ENCODE data around the gene WDR19.
"Not testable (repeated sequence)": the region's sequence is repeated elsewhere in the genome, so short reads cannot be mapped to it uniquely, and the experiment has no call there.

The WDR19 gene

DNA sequence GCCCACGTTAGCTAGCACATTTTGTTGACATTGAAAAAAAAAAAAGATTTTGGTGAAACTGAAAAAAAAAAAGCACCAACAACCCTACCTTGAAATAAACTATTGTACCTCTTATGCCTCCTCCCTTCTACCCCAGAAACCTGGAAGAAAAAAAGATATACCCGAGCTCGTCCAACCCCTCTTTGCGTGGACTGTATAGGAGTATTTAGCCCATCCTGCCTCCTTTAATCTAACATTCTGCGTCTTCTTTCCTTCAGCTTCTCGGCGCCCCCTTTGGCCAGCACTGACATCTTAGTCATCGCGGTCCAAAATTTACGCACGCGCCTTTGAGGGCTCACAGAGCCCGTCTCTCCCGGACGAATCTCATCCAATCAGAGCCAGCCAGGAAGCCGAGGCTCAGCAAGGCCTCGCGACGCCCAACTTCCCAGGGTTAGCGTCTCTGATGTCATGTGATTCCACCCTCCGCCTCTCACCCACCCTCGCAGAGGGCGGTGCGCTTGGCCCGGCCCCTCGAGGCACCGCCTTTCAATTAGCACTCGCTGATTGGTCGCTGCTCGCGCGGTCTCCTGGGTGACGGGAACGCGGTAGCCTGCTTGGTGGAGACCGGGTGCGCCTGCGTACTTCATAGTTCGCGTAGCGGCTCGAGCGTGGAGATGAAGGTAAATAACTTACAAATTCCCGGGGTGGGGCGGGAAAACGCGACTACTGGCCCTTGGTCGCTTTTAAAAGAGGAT, at the start of gene WDR19:
WDR19 (plus strand) TSS at position 625 of the 734 bp plus-strand sequence; CDS start at position 654, 29 bp downstream.
- DNase-seq (ENCODE audit: low read depth in 2 of 2), result peak; percentile 90 to 93

DNA sequence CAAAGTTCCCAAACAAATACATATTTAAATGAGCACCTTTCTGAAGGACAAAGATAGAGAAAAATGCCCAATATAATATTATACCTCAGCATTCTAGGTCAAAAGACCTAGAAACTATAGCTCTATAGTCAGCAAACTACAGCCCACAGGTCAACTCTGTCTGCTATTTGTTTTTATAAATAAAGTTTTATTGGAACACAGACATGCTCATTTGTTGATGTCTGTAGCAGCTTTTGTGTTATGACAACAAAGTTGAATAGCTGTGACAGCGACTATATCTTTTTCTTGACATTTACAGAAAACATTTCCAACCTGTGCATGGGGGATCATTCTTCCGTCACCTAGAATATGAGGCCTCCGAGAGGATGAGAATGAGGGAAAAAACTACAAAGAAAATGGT, 48.7 kb upstream of the WDR19 start:
- no peak for DNase-seq (ENCODE audit: low read depth in 2 of 2)

DNA sequence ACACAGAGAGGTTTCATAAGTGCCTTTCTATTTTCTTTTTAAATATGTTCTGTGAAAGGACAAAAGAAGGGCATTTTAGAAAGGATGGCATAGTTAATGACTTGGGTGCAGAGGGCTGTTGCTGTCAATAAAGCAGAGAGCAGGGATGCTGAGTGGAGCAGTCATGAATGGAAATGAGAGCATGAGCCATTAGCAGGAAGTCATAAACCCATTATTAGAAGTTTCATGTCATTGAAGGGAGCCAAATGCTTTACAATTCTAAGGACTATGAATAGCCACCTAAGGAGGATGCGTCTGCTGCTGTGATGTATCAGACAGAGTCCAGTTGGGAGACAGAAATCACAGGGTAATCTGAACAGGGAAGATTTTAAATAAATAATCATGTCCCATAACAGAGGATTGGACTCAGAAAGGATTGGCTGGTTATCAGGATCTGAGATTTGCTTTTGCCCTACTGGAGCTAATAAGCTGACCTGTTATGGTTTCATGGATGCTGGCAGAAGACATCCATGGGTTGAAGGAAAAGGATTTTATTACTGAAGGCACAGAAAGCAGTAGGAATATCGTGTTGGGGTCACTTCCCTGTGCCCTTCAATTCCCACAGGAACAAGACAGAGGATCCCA, 47.5 kb upstream of the WDR19 start:
- DNase-seq (ENCODE audit: low read depth in 2 of 2), result no peak

DNA sequence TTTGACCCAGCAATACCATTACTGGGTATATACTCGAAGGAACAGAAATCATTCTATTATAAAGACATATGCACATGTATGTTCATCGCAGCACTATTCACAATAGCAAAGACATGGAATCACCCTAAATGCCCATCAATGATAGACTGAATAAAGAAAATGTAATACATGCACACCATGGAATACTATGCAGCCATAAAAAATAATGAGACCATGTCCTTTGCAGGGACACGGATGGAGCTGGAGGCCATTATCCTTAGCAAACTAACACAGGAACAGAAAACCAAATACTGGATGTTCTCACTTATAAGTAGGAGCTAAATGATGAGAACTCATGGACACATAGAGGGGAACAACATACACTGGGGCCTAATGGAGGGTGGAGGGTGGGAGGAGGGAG, 44.1 kb upstream of the WDR19 start:
- not testable (repeated sequence) for DNase-seq (ENCODE audit: low read depth in 2 of 2)

DNA sequence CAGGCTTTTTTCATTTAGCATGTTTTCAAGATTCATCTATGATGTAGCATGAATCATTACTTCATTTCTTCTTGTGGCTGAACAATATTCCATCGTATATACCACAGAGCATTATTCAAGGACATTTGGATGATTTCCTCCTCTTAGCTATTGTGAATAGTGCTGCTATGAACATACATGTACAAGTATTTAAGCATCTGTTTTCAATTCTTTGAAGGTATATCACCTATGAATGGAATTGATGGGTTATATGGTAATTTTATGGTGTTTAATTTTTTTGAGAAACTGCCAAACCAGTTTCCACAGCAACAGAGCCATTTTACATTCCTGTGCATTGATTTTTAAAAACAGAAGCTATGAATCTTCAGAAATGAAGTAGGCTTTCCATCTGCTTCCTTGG, 36.1 kb upstream of the WDR19 start:
- no peak for DNase-seq (ENCODE audit: low read depth in 2 of 2)

DNA sequence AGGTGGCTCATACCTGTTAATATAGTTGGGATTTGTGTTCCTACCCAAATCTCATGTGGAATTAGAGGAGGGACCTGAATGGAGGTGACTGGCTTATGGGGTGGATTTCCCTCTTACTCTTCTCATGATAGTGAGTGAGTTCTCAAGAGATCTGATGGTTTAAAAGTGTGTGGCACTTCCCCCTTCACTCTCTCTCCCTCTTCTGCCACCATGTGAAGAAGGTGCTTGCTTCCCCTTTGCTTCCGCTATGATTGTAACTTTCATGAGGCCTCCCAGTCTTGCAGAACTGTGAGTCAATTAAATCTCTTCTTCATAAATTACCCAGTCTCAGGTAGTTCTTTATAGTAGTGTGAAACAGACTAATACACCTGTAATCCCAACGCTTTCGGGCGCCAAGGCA, 28.3 kb upstream of the WDR19 start:
- DNase-seq (ENCODE audit: low read depth in 2 of 2), result no peak

DNA sequence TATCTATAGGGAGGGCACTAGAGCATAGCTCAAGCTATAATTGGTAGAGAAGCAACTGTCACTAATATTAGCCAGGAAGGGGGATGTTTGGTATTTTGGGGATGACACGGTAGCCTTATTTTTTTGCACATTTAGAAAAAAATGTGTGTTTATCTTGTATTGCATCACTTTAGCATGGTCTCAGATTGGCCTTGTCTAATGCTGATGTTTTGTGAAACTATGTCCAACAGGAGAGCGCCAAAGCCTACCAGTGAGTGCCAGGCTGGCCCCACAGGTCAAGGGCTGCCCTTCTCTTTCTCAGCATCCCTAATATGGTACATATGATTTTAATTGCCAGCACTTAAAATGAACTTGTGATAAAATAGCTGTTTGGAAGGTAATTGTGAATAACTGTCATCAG, 24.8 kb upstream of the WDR19 start:
- no peak for DNase-seq (ENCODE audit: low read depth in 2 of 2)

DNA sequence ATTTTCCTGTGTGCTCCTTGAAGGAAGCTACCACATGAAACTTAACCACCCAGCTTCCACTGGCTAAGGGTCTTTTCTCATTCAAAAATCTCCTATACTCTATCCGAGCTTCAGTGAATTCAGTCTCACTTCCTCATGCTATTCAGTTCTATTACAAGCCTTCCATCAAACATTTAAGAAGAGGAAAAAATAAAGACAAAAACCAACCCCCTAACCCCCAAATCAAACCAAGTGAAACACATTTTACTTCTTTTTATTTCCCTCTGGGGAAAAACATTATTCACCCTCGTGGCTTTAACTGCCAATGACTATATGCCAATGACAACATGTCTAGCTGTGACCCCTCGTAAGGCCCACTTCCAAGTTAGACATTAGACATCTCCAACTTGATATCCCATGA, 16.2 kb upstream of the WDR19 start:
- no peak for DNase-seq (ENCODE audit: low read depth in 2 of 2)

DNA sequence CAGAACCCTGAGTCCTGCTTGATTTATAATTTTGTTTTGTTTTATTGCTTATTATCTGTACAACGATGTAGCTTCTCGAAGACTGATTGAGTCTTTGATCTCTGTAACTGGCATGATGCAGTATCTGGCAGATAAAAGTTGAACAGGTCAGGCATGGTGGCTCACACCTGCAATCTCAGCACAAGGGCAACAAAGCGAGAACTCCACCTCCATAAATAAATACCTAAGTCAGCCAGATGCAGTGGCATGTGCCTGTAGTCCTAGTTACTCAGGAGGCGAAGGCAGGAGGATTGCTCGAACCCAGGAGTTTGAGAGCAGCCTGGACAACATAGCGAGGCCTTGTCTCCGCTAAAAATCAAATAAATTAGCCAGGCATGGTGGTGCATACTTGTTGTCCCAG, 15.7 kb upstream of the WDR19 start:
- no peak for DNase-seq (ENCODE audit: low read depth in 2 of 2)

DNA sequence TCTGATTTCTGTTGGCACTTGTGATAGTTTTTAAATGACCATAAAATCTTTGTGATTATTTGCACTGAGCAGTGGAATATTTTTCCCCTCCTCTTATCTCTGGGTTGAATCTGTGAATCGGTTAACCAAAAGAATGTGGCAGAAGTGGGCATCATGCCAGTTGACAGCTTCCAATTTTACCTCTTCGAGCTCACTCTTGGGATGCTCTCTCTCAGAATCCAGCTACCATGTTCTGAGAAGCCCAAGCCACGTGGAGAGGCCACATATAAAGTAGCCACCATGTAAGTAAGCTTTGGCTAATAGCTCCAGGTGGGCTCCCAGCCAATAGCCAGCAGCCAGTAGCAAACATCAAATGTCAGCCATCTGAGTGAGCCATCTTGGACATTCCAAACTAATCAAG, 12.9 kb upstream of the WDR19 start:
- no peak for DNase-seq (ENCODE audit: low read depth in 2 of 2)

DNA sequence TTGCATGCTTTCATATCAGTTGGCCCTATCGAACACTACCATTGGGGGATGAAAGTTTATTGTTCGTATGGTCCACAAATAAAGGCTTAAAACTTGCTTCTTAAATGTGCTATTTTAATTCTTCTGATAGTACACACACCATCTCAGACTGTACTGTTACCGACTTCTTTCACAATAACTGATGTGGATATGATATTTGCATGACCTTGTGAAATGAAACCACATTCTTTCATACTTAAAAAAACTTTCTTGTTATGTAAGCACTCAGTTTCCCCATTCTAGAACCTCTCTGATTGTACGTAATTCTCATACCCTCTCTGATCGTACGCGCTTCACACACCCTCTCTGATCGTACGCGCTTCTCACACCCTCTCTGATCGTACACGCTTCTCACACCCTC, 12.0 kb upstream of the WDR19 start:
- no peak for DNase-seq (ENCODE audit: low read depth in 2 of 2)

DNA sequence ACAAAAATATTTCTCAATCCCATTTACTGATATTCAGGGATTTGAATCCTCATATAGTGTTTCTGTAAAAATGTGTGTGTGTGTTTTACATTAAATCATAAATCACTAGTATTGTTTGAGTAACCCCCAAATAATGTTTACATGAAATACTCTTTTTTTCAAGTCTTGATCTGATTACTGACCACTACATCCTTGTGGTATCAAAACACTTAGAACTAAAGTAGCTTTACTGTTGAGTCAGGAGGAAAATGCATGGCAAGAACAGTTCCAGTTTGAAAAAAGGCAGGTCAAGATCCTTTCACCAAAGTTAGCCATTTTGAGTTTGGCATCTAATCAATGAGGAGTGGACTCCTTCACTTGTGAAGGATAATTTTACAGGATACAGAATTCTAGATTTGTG, 3.6 kb upstream of the WDR19 start:
- no peak for DNase-seq (ENCODE audit: low read depth in 2 of 2)

DNA sequence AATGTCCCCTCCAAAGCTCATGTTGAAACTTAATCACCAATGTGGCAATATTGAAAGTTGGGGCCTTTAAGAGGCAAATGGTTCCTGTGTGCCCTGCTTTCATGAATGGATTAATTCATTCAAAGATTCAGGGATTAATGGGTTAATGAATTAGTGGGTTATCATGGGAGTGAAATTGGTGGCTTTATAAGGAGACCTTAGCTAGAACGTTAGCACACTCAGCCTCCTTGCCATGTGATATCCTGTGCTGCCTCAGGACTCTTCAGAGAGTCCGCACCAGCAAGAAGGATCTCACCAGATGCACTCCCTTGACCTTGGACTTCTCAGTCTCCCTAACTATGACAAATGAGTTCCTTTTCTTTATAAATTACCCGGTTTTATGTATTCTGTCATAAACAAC, 2.6 kb upstream of the WDR19 start:
- DNase-seq (ENCODE audit: low read depth in 2 of 2), result no peak

DNA sequence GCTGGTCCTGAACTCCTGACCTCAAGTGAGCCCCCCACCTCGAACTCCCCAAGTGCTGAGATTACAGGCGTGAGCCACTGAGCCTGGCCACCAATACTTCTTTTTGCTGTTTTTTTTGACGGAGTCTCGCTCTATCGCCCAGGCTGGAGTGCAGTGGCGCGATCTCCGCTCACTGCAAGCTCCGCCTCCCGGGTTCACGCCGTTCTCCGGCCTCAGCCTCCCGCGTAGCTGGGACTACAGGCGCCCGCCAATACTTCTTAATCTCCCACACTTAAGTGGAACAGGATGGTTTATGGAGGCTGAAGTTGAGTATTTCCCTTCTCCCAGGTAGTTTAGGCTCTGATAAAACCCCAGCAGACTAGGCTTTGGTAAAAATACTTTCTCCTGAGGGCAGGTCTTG, 1.7 kb upstream of the WDR19 start:
- not testable (repeated sequence) for DNase-seq (ENCODE audit: low read depth in 2 of 2)

DNA sequence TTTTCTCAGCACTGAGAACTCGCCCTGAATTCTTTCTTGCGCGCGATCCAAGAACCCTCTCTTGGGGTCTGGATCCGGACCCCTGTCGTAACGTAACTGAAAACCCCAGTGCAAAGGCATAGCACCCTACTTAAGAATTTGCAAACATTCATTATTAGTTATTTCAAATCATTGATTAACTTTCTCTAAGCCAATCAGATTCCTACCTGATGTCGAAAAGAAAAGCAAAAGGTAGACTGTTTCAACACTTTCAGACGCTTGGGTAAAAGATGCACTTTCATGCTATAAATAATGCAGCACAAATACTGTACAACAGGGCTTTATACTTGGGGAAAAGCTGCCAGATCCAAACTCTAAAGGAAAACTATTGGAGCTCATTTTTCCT, 817 bp upstream of the WDR19 start:
- DNase-seq (ENCODE audit: low read depth in 2 of 2), result no peak

DNA sequence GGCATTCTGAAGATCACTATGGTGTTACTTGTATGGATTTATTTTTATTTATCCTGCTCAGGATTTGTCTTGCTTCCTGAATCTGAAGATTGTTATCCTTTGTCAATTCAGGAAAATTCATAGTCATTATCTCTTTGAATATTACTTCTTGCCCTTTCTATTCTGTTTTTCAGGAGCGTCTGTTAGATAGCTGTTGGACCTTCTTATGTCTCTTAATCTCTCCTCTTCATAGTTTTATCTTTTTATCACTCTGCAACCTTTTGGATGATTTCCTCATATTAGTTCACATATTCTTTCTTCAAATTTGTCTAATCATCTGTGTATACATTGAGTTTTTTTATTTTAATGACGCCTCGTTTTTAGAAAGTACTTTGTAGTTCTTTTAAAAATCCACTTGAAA, 19.6 kb downstream of the WDR19 start:
- no peak for DNase-seq (ENCODE audit: low read depth in 2 of 2)

DNA sequence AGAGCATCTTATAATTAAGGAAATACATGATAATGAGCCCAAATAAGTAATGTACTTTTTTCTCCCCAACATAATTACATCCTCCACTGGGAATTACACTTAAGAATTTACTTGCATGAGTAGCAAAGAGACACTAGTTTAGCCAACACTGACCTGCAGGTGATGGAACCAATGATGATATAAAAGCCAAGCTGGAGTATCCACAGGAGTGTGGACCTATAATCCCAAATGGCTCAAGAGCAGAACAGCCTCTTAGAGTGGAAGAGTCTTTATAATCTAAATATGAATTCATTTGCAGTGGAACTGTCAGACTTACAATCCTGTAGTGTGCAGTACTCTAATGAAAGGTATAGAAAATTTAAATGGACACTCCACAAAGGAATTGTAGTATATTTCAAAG, 22.2 kb downstream of the WDR19 start:
- no peak for DNase-seq (ENCODE audit: low read depth in 2 of 2)

DNA sequence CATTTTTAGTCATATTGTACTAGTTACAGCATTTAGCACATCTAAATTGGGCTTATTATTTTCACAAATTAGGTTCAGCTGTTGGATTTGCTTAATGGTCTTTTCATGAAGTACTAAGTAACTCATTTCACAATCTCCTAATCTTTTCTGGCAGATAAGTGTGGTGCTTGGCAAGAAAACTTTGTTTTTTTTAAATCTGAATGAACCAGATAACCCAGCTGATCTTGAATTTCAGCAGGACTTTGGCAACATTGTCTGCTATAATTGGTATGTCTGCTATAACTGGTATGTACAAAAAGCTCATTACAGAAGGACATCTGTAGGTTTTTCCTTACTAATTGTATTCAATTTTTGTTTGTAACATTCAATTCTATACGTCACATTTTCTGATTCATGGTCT, 22.7 kb downstream of the WDR19 start:
- no peak for DNase-seq (ENCODE audit: low read depth in 2 of 2)

DNA sequence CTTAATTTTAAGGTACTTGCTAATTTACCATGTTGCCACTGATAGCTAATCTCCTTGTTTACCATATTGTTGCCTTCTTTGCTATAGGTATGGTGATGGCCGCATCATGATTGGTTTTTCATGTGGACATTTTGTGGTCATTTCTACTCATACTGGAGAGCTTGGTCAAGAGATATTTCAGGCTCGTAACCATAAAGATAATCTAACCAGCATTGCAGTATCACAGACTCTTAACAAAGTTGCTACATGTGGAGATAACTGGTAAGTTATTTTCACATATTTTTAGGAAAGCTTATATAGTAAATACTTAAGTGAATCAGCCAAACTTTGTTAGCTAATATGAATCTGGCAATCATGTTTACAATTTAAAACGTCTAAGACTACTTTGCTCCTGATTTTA, 23.1 kb downstream of the WDR19 start:
- DNase-seq (ENCODE audit: low read depth in 2 of 2), result no peak

DNA sequence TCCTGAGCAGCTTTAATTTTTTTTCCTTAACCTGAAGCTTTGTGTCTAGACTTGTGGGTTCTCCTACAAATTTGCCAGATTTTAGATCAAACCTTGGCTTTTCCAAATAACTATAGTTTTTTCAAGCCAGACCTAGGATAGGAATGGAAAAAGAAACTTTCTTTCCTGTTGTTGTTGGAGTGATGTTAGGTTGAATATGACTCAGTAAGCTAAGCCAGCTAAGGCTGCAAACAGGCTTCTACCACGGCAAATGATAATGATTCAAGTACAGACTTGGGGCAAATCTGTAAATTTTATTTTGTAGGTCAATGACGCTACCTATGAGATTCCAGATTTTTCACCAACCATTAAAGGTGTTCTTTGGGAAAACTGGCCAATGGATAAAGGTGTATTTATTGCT, 45.6 kb downstream of the WDR19 start:
- DNase-seq (ENCODE audit: low read depth in 2 of 2), result no peak

DNA sequence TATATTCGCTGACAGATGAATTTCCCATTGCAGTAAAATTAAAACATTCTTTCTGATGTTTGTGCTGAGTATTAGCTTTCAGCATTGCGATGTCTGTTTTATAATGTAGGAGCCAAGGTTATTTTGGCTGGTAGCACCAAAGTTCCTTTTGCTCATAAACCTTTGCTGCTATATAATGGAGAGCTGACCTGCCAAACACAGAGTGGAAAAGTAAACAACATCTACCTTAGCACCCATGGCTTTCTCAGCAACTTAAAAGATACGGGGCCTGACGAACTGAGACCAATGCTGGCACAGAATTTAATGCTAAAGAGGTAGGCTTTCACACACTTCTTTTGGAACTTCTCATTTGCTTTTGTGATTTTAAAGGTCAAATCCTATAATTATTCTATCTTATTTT, 46.0 kb downstream of the WDR19 start:
- no peak for DNase-seq (ENCODE audit: low read depth in 2 of 2)

DNA sequence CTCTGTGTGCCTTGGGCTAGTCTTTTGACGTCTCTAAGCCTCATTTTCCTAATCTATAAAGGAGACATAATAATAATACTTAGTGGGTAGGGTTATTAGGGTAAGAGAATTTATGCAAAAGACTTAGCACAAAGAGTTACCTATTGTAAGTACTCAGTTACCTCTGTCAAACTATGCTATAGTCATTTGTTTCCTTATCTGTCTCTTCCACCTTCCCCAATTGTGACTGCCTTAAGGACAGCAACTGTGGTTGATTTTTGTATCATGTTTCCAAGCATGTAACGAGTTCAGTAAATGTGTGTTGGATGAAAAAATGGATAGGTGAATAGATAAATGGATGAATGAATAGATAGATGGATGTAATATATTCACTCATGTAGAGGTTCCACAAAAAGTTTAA, 48.1 kb downstream of the WDR19 start:
- no peak for DNase-seq (ENCODE audit: low read depth in 2 of 2)

DNA sequence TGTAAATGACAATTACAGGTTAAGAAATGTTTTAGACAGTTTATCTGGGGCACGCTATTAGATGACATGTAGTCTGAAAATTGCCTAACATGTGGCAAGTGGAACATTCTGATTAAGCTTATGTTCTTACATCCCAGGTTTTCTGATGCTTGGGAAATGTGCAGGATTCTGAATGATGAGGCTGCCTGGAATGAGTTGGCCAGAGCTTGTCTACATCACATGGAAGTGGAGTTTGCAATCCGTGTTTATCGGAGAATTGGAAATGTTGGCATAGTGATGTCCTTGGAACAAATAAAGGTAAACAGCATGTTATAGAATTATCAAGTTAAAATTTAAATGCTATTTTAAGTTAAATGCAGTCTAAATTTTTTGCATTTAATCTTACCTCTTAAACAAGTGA, 49.3 kb downstream of the WDR19 start:
- DNase-seq (ENCODE audit: low read depth in 2 of 2), result no peak

DNA sequence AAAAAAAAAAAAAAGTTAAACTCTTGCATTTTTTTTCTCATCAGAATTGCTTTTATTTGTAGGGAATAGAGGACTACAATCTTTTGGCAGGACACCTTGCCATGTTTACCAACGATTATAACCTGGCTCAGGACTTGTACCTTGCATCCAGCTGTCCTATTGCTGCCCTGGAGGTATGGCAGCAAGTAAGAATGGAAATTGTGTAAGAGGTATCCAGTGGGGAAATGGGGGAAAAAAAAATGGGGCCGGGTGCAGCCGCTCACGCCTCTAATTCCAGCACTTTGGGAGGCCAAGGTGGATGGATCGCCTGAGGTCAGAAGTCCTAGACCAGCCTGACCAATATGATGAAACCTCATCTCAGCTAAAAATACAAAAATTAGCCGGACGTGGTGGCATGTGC, 49.8 kb downstream of the WDR19 start:
- DNase-seq (ENCODE audit: low read depth in 2 of 2), result no peak

All from stimulated activated CD4-positive, alpha-beta T cell treated with anti-CD3 and anti-CD28 coated beads, Interleukin-1b, Interleukin-23, amount 100 ng/mL, for 1 hour (primary cell).